HG03066 (cell line): ENCODE data around the gene BORCS6.
A peak's percentile ranks its signal among the peaks of the same experiment; 100 is the strongest.
"Not testable (repeated sequence)": the region's sequence is repeated elsewhere in the genome, so short reads cannot be mapped to it uniquely, and the experiment has no call there.

Experiments
- ATAC-seq: cut with Tn5 transposase; IDR thresholded peaks from one replicate; pipeline ENCODE4 v1.9.1; 2021; ENCODE audit warnings: low read depth; ENCODE audit not compliant: unreplicated experiment

BORCS6 gene

DNA sequence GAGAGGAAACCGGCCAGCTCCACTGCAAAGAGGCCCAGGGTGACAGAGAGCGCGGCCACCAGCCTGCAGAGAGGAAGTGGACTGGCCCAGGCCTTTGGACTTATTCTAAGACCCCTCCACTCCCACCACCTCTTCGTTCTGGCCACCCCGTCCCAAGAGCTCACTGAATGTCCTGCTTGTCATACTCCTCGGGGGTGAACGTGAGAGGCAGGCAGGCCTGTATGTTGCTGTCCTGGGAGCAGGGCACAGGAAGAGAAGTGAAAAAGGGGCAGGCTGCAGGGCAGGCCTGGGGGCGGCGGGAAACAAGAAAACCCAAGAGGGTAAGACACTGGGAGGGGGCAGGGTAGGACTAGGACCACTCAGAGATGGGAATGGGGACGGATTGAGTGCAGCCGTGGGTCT lies 14.2 kb downstream of the BORCS6 start:
- ATAC-seq: peak; percentile 2

GRCh38 chr17:8173871-8174322 lies 16.1 kb downstream of the BORCS6 start:
- ATAC-seq: no peak

DNA sequence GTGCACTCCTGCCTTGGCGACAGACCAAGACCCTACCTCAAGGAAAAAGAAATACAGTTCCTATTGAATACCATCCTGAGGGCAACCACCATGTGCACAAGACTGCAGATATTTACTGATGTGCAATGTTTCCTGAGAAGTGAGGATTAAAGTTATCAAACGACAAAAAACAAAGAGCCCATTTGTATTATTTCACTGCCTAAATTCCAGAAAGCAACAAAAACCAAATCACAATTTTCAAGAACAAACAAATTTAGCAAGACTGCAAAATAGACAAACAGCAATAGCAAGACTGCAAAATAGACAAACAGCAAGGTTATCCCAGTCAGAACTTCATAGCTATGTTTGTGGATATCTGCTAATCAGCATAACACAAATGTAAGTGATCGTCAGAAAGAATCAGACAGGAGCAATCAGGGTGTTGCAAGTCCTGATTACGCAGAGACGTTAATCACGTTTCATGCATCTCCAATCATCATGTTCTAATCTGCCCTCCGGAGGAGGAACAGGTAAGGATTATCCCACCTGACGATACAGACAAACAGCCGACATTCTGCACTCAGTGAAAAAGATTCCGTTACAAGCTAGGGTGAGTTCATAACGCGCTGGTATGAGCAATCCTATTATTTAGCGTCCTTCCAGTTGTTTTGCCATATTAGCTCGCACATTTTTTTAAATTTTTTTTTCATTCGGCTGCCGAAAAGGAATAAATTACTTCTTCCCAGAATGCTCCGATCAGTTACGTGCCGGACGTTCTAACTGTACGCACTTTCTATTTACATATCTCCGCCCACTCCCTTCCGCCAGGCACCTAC lies 16.7 kb downstream of the BORCS6 start:
- ATAC-seq: peak; percentile 73

- not testable (repeated sequence) for ATAC-seq
These were observed 19.8 kb downstream of the BORCS6 start for GRCh38 chr17:8170186-8170585.

- ATAC-seq: no peak
These were observed 22.5 kb downstream of the BORCS6 start for GRCh38 chr17:8167526-8167925.

DNA sequence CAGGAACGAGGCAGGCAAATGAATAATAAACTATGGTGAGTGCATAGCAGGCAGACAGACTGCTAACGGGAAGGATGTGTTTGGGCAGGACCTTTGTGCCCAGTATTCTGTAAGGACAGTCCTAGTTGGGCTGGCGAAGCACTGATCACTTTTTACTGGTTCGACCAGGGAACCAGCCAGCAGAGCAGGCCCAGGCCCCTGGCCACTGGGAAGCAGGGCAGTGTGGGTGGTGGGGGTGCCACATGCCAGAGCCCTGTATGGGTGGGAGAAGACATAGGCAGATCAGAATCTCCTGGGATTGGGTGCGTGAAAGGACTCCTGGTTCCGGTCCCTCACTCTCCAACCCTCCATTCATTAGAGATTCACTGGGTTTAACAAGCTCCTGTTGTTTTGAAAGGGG lies 23.2 kb downstream of the BORCS6 start:
- no peak for ATAC-seq

DNA sequence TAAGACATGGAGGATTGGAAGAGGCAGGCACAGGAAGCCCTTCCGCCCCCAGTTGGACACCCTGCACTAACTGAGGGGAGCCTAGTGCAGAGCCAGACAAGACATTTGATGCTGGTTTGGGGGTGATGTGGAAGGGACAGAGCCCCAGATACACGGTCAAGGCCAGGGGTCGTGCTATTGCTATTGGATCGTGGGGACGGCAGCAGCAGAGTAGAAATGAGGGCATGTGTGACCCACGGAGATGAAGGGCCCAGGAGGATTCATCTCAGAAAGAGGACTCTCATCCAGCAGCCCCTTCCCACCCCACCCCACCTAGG lies 25.2 kb downstream of the BORCS6 start:
- no peak for ATAC-seq

DNA sequence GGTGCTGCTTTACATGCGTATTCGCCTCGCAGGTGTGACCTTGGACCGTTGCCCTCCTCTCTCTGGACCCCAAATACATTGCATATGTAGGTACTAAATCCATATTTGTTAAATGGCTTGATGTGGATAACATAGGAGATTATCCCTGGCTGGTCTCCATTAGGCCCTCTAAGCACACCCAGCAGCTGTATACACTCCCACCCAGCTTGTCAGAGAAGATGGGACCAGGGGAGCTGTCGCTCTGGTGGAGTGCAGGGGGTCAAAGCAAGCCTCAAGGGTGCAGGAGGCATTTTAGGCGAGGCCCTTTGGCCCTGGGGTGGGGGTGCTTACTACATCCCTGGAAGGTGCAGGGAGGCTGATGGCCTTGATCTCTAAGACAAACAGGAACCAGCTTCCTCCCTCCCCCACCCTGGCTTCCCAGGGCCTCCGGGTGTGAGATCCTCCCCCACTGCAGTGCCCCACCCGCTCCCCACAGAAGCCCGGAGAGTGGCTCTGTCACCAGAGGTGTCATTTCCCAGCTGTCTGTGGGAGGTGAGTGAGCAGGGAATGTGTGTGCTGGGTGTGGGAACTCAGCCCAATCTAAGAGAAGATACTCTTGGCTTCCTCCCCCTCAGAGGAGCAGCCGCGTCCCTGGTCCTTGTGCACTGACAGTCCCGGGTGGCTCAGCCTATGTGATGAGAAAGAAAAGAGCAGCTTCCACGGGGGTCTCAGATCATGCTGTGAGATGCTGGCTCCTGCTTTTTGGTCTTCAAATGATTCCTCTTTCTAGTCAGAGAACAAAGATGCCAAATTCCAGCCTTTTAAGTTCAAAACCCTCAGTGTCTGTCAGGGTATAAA lies 25.8 kb downstream of the BORCS6 start:
- ATAC-seq: no peak

GRCh38 chr17:8162997-8163977 lies 26.7 kb downstream of the BORCS6 start:
- ATAC-seq: no peak

- ATAC-seq: no peak
These were observed 27.6 kb downstream of the BORCS6 start, which contains the start of gene VAMP2 for GRCh38 chr17:8162233-8162996. VAMP2 (minus strand) TSS chr17:8162948; CDS start chr17:8162879, 69 bp downstream.

- ATAC-seq: no peak
These were observed 28.4 kb downstream of the BORCS6 start for GRCh38 chr17:8161289-8162232.

DNA sequence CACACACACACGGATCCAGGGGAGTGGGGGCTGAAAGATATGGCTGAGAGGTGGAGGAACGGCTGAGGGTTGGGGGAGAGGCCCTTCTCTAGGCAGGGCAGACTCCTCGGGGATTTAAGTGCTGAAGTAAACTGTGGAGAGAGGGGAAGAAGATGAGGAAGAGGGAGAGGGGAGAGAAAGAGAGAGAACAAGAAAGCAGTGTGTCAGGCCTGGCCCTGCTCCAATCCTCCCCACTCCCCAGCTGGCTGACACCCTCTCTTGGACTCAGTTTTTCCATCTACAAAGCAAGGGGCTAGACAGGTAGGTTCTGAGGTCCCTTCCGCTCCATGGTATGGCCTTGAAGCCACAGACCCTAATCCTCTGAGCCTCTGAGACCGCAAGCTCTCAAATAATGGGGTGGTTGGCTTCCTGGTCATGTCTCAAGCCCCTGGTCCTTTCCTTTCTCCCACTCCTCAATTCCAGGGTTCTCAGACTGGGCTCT lies 29.2 kb downstream of the BORCS6 start:
- ATAC-seq: no peak

DNA sequence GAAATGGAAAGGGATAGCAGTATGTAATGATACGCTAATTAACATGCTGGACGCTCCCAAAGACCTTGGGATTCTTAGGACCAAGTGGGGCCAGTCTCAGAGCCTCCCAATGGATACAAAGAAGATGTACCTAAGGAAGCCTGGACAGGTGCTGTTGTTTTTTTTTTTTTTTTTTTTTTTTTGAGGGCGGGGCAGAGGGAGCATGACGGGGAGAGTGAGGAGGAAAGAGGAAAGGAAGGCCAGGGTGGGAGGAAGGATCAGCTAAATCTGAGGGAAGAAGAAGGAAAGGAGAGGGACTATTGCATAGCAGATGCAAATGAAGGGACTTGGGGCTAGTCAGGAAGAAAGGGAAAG lies 29.8 kb downstream of the BORCS6 start:
- ATAC-seq: no peak

GRCh38 chr17:8159459-8160223 lies 30.3 kb downstream of the BORCS6 start:
- ATAC-seq: no peak

DNA sequence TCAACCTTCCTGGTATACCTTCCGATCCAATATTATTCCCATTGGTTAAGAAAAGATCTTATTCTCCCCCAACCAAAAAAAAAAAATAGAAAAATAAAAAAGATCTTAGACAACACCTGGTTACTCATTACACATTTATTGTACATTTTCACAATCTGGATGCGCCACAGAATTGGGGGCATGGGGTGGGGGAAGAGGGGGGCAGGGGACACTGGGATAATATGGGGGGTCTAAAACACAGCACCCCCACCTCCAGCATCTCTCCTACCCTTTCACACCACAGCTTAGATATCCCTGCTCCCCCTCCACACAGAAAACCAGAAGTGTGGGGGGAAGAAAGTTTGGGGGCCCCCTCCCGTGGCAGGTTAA lies 31.0 kb downstream of the BORCS6 start:
- ATAC-seq: no peak

DNA sequence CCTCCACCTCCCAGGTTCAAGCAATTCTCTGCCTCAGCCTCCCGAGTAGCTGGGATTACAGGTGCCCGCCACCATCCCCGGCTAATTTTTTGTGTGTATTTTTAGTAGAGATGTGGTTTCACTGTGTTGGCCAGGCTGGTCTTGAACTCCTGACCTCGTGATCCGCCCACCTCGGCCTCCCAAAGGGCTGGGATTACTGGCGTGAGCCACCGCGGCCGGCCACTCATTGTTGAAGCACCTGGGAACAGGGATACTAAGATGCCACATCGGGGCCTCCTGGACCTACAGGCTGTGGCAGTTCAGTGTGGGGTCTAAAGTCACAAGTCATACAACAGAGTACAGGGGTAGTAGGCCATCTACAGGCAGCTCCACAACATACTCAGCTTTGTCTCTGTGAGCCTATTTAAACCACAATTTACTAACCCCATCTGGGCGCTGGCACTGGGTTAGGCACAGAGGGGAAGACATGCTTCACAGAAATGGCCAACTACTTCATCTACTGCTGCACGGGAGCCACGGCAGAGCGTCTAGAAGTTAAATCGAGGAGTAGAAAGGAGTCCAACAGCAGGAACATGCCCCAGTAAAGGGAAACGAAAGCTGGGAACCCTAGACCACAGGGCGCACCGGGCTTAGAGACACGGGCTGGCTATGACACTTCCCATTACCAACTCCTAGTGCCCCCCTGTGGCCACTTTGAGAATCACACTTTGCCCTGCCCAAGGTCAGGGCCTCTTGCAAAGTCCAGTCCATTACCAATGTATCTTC lies 31.5 kb downstream of the BORCS6 start:
- no peak for ATAC-seq

- ATAC-seq: peak; percentile 68
These were observed 33.6 kb downstream of the BORCS6 start for GRCh38 chr17:8156246-8156992.
